DOHH2 (cell line): ENCODE measurements around the gene C6orf47.

Source experiments
- H3F3A ChIP-seq: fragments of 200-600 bp; sonication (generic), shearing (Covaris generic); 2 replicates; pipeline ENCODE4 v1.6.0; 2016; ENCODE audit warnings: antibody characterized with exemption, mild to moderate bottlenecking; ENCODE audit not compliant: control insufficient read depth, insufficient read depth
- H3K27ac ChIP-seq: fragments of 200-600 bp; sonication (generic); 2 replicates; pipeline ENCODE4 v1.5.1; 2014; ENCODE audit warnings: low read depth, mild to moderate bottlenecking, low read length, moderate library complexity
- H3K27me3 ChIP-seq: fragments of 200-600 bp; sonication (generic); 2 replicates; pipeline ENCODE4 v1.6.1; 2014; ENCODE audit warnings: mild to moderate bottlenecking, low read length, mixed read lengths; ENCODE audit not compliant: control insufficient read depth
- H3K36me3 ChIP-seq: fragments of 200-600 bp; sonication (generic); 2 replicates; pipeline ENCODE4 v1.6.1; 2014; ENCODE audit warnings: mild to moderate bottlenecking, low read length, moderate library complexity, mixed read lengths; ENCODE audit not compliant: control insufficient read depth
- H3K4me1 ChIP-seq: fragments of 200-600 bp; sonication (generic); 2 replicates; pipeline ENCODE4 v1.6.1; 2014; ENCODE audit warnings: mild to moderate bottlenecking, low read length, mixed read lengths; ENCODE audit not compliant: control insufficient read depth
- H3K4me2 ChIP-seq: fragments of 200-600 bp; sonication (generic); 2 replicates; pipeline ENCODE4 v1.6.0; 2014; ENCODE audit warnings: mild to moderate bottlenecking, low read length, moderate library complexity
- H3K4me3 ChIP-seq: fragments of 200-600 bp; sonication (generic); 2 replicates; pipeline ENCODE4 v1.5.1; 2014; ENCODE audit warnings: mild to moderate bottlenecking, low read length, mixed read lengths
- H3K79me2 ChIP-seq: fragments of 200-600 bp; sonication (generic); 2 replicates; pipeline ENCODE4 v1.6.1; 2014; ENCODE audit warnings: mild to moderate bottlenecking, low read length, mixed read lengths; ENCODE audit not compliant: control insufficient read depth
- H3K9me2 ChIP-seq: fragments of 200-600 bp; sonication (generic); replicated peaks from 2 replicates; pipeline ENCODE4 v1.6.1; 2014; ENCODE audit warnings: mild to moderate bottlenecking, low read length, mixed read lengths; ENCODE audit not compliant: control insufficient read depth
- H3K9me3 ChIP-seq: fragments of 200-600 bp; sonication (generic); 2 replicates; pipeline ENCODE4 v1.6.1; 2014; ENCODE audit warnings: antibody characterized with exemption, low read length, mixed read lengths; ENCODE audit not compliant: control insufficient read depth, insufficient read depth
- H4K20me1 ChIP-seq: fragments of 200-600 bp; sonication (generic); 2 replicates; pipeline ENCODE4 v1.6.0; 2014; ENCODE audit warnings: low read depth, mild to moderate bottlenecking, antibody characterized with exemption, low read length, moderate library complexity; ENCODE audit not compliant: control insufficient read depth, insufficient read depth
- CTCF ChIP-seq: fragments of 200-600 bp; sonication (generic); IDR thresholded peaks from one replicate; pipeline ENCODE4 v1.5.1; 2014; ENCODE audit warnings: antibody characterized with exemption, mild to moderate bottlenecking, low read depth, low read length; ENCODE audit not compliant: poor library complexity, severe bottlenecking
- EZH2phosphoT487 ChIP-seq: fragments of 200-600 bp; sonication (generic); IDR thresholded peaks from 2 replicates; pipeline ENCODE4 v1.6.1; 2017; ENCODE audit warnings: borderline replicate concordance, mild to moderate bottlenecking, antibody characterized with exemption, low read length, moderate library complexity, mixed read lengths

Gene C6orf47

DNA sequence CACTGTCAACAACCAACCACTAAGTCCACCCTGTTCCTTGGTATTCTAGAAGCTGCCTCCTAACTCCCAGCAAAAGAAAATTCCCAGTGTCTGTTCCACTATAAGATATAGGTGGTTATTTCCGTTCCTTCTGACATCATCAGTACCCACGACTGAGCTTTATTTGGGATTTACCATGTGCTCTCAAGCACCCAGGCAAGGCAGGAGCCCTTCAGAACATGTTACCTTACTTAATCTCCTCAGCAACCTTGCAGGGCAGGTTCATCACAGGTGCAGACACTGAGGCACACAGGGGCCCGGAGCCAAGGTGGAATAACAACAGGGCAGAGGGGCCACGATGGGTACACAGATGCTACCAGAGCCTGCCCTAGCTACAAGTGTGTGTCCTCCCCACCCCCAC lies 31.8 kb upstream of the C6orf47 start:
- TF ChIP-seq EZH2phosphoT487 (no peak), CTCF (no peak)
- H3K36me3 ChIP-seq: peaks cover 62% of the 10 kb centered on the region

GRCh38 chr6:31691564-31692108 lies 31.1 kb upstream of the C6orf47 start:
- Histone ChIP-seq H3K27me3 (no peaks in the 10 kb centered on the region), H3K9me2 (no peaks in the 10 kb centered on the region), H3F3A (no peaks in the 10 kb centered on the region; the same call in 1 of the 2 replicates), H3K79me2 (no peaks in the 10 kb centered on the region), H3K36me3 (peaks cover 60% of the 10 kb centered on the region), H3K4me1 (peaks cover 15% of the 10 kb centered on the region), H4K20me1 (no peaks in the 10 kb centered on the region), H3K4me2 (no peak overlapping the region), H3K4me3 (no peak overlapping the region), H3K27ac (no peak overlapping the region), H3K9me3 (no peaks in the 10 kb centered on the region)
- TF ChIP-seq EZH2phosphoT487 (no peak), CTCF (no peak)

More for the DNA sequence above, 31.8 kb upstream of the C6orf47 start:
- Histone ChIP-seq H3K79me2 (no peaks in the 10 kb centered on the region), H3K27ac (no peak overlapping the region), H3K4me3 (no peak overlapping the region), H4K20me1 (no peaks in the 10 kb centered on the region), H3K9me2 (no peaks in the 10 kb centered on the region), H3K9me3 (no peaks in the 10 kb centered on the region), H3K27me3 (no peaks in the 10 kb centered on the region), H3F3A (no peaks in the 10 kb centered on the region), H3K4me2 (no peak overlapping the region), H3K4me1 (peaks cover 15% of the 10 kb centered on the region)

- no peak for TF ChIP-seq EZH2phosphoT487
- no peak for TF ChIP-seq CTCF
- Histone ChIP-seq H3K79me2 (no peaks in the 10 kb centered on the region), H3K9me3 (no peaks in the 10 kb centered on the region), H3K4me2 (no peak overlapping the region), H3K27ac (no peak overlapping the region), H3K27me3 (no peaks in the 10 kb centered on the region), H3K4me1 (peaks cover 15% of the 10 kb centered on the region), H3K9me2 (no peaks in the 10 kb centered on the region), H3F3A (no peaks in the 10 kb centered on the region; the same call in 1 of the 2 replicates), H3K4me3 (no peak overlapping the region), H4K20me1 (no peaks in the 10 kb centered on the region), H3K36me3 (peaks cover 60% of the 10 kb centered on the region)
Measured at GRCh38 chr6:31691078-31691463, 30.5 kb upstream of the C6orf47 start.
